HG02678 (cell line): ENCODE results near the gene ZNF483.
A peak's percentile ranks its signal among the peaks of the same experiment; 100 is the strongest.
"Not testable (repeated sequence)": the region's sequence is repeated elsewhere in the genome, so short reads cannot be mapped to it uniquely, and the experiment has no call there.

Experiments
- ATAC-seq: cut with Tn5 transposase; IDR thresholded peaks from one replicate; pipeline ENCODE4 v1.9.1; 2021; ENCODE audit warnings: mild to moderate bottlenecking, moderate library complexity; ENCODE audit not compliant: unreplicated experiment

The ZNF483 gene

GRCh38 chr9:111542497-111543254, 17.7 kb downstream of the ZNF483 start:
- ATAC-seq = no peak

GRCh38 chr9:111548623-111549022, 23.6 kb downstream of the ZNF483 start:
- no peak for ATAC-seq

- ATAC-seq = not testable (repeated sequence)
These were observed 30.4 kb downstream of the ZNF483 start for GRCh38 chr9:111555425-111555824.

GRCh38 chr9:111559000-111559610, 34.1 kb downstream of the ZNF483 start:
- no peak for ATAC-seq

GRCh38 chr9:111561165-111561719, 36.3 kb downstream of the ZNF483 start:
- no peak for ATAC-seq

GRCh38 chr9:111566234-111566633, 41.3 kb downstream of the ZNF483 start:
- ATAC-seq = no peak

GRCh38 chr9:111568127-111568526, 43.1 kb downstream of the ZNF483 start:
- ATAC-seq = not testable (repeated sequence)

GRCh38 chr9:111572950-111573604, 48.1 kb downstream of the ZNF483 start:
- no peak for ATAC-seq

- no peak for ATAC-seq
These were observed 57.9 kb downstream of the ZNF483 start for GRCh38 chr9:111582888-111583287.

- no peak for ATAC-seq
These were observed 61.4 kb downstream of the ZNF483 start for GRCh38 chr9:111586378-111586777.

- no peak for ATAC-seq
These were observed 63.9 kb downstream of the ZNF483 start for GRCh38 chr9:111588846-111589245.

- peak; percentile 49 for ATAC-seq
These were observed 73.1 kb downstream of the ZNF483 start for GRCh38 chr9:111597852-111598732.

GRCh38 chr9:111598733-111599091, 73.7 kb downstream of the ZNF483 start:
- no peak for ATAC-seq

- no peak for ATAC-seq
These were observed 74.3 kb downstream of the ZNF483 start, which contains the start of gene PTGR1 for GRCh38 chr9:111599092-111599954. PTGR1 (minus strand) TSS chr9:111599647; CDS start chr9:111597422, 2,225 bp downstream.

GRCh38 chr9:111599955-111600343, 75.0 kb downstream of the ZNF483 start:
- ATAC-seq = no peak

GRCh38 chr9:111601237-111602018, 76.4 kb downstream of the ZNF483 start:
- no peak for ATAC-seq

GRCh38 chr9:111603041-111603440, 78.1 kb downstream of the ZNF483 start:
- no peak for ATAC-seq

- ATAC-seq = no peak
These were observed 79.2 kb downstream of the ZNF483 start for GRCh38 chr9:111604054-111604615.
